ENCODE results near the gene C12orf42.
"Not testable (repeated sequence)": the region's sequence is repeated elsewhere in the genome, so short reads cannot be mapped to it uniquely, and the experiment has no call there.

Gene C12orf42

GRCh38 chr12:103424849-103425586 is 70.8 kb downstream of the C12orf42 start:
- DNase-seq (ENCODE audit: low read depth in 2 of 2): not testable (repeated sequence)

DNA sequence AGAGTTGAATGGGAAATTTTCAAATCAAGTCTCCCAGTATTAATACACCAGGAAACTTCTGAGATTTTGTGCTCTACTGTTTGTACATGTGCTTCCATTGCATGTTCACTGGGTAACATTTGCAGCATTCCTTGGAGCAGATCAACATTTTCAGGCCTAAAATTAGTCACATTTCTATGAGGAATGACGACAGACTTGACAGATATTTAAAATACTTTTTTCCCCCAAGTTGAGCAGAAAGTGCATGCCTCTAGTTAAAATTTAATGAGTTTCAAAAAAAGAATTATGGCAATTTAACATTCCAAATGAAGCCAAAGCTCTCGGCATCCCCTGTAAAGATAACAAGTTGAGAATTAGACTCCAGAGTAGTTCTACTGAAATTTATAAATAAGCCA is 72.3 kb downstream of the C12orf42 start:
- no peak for DNase-seq (ENCODE audit: low read depth in 2 of 2)

DNA sequence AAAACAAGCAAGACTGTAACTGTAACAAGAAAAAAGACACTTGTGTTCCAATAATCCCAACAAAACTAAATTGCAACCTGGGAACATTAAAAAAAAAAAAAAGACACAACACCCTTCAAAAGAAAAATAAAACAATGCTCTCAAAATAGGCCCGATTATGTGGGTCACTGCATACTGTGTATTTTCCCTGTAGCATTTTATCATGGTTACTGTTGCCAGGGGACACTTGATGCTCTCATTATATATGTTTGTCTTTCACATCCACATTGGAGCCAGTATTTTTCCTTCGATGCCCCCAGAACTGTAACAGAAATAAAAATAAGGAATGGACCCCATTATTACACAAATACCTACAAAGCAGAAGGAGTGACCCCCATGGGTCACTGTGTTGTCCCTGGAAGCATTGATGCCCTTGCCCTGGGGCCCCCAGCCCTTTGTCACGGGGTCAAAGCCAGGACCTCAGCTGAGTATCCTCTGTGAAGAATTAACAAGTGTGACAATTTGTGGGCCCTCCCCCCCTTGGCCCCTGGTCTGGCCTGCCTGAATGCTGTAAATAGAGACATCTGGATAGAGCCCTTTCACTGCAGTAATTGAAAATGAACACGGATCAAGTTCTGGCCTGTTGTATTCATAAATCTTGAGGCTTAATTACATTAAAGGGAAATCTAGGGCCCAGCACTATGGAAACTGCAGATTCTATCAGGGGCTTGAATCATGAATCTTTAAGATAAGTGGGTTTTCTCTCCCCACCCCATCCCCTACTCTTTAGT is 72.8 kb downstream of the C12orf42 start:
- no peak for DNase-seq (ENCODE audit: low read depth in 2 of 2)

DNA sequence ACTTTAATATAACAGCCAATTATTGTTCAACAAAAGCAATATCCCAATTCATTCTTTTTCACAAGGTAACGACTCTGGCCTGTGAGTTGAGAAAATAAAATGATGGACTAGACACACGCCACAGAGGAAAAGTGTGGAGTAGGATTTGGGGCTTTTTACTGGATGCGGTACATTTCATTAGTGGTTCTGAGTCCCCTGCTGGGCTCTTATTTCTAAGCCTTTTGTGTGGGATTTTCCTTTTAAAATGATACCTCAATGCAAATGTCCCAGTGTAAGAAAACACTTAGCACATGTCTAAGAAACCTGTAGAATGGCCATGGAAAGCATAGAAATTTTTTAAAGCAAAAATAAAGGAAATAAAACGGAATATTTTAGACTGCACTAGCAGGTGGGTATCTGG is 73.4 kb downstream of the C12orf42 start:
- DNase-seq (ENCODE audit: low read depth in 2 of 2): no peak

DNA sequence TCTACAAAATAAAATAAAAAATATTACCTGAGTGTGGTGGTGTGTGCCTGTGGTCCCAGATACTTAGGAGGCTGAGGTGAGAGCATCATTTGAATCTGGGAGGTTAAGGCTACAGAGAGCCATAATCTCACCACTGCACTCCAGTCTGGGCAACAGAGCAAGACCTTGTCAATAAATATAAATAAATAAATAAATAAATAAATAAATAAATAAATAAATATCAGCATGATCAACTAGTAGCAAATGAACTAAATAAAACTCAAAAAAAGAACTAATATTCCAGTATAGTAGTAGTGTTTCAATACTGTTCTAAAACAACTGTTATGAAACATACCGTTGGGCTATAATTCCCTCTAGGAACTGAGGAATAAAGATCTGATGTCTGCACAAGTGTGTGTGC is 74.4 kb downstream of the C12orf42 start:
- DNase-seq (ENCODE audit: low read depth in 2 of 2): no peak

- DNase-seq (ENCODE audit: low read depth in 2 of 2): no peak
These were observed 80.1 kb downstream of the C12orf42 start for GRCh38 chr12:103415681-103416080.

DNA sequence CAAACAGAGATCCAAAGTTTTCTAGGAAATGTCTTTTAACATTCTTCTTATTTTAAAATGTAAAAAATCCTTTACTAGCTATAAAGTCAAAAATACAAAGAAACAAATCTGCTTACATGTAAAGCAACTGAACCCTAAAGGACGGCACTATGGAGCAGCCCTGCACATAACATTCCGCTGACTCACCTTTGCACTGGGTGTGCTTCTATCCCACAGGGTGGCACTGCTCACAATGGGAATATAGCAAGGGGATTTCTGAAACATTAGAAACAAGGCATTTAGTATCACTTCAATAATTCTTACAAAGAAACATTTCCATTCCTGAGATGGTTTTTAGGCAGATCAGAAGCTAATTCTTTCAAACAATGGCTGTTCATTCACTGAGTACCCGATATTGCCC is 94.3 kb downstream of the C12orf42 start:
- no peak for DNase-seq (ENCODE audit: low read depth in 2 of 2)

GRCh38 chr12:103399986-103400385 is 95.8 kb downstream of the C12orf42 start:
- DNase-seq (ENCODE audit: low read depth in 2 of 2): no peak

DNA sequence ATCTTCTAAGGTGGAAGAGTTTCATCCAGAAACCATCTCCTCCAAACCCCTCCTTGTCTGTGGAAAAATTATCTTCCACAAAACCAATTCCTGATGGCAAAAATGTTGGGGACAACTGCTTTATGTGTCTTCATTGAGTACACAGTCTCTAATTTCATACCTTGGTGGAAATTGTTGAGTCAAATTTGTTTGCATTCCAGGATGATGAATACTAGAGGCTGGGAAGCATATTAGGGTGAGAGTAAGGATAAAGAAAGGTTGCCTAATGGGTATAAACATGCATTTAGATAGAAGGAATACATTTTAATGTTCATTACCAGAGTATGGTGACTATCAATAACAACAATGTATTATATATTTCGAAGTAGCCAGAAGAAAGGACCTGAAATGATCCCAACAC is 98.2 kb downstream of the C12orf42 start:
- no peak for DNase-seq (ENCODE audit: low read depth in 2 of 2)

DNA sequence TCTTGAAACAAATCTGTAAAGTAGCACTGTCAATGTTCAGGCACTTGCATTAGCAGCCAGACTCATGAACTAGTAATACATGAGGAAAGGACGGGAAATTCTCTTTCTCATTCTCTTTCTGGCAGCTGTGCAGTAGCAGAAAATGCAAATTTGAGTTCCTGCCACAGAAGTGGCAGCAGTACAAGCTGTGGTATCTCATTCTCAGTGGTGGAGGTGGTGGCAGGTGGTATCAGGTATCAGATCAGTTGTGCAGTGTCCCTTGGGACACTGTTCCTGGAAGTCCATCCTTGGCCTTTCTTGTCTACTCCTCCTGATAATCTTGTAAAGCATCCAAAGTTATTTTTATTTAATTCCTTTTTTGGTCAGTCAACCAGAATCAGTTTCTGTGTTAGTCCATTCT is 103.0 kb downstream of the C12orf42 start:
- no peak for DNase-seq (ENCODE audit: low read depth in 2 of 2)

DNA sequence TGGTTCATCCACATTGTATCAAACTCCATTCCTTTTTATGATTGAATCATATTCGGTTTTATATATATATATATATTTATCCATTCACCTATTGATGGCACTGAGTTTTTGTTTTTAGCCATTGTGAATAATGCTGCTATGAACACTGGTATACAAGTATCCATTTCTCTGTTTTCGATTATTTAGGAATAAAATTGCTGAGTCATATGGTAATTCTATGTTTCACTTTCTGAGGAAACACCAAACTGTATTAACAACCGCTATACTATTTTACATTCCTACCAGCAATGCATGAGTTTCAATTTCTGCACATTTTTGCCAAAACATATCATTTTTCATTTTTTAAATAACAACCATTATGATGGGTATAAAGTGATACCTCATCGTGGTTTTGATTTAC is 104.7 kb downstream of the C12orf42 start:
- no peak for DNase-seq (ENCODE audit: low read depth in 2 of 2)

DNA sequence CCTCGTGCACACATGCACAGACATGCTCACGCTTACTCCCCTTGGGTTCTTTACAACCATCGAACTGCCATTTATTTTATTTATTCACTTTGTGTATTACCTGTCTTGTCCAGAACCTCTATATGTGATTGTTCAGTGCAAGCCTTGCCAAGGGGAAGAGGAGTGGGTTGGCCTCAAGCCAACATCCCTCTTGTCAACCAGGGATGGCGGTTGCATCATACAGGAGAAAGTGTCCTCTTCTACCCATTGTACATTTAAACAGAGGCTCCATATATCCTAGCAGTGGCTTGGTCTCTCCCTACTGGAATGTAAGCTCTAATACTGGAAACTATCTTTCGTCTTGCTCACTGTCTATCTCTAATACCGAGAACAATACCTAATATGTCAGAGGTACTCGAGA is 108.4 kb downstream of the C12orf42 start:
- DNase-seq (ENCODE audit: low read depth in 2 of 2): no peak

DNA sequence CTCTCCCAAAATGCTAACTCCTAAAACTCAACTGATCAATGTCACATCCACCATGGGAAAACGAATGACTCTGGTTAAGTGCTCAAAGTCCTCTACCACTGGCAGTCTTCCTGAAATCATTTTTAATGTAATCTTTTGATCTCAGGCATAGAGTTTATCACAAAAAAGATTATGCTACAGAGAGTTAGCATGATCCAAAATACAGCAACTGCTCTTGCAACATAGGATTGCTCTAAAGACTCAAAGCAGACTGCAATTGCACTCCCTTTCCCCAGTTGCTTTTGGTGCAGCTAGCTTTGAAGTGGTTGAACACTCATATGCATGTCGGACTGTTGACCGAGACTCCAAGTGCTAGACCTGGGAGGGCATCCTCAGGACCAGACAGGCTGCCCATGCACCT is 109.3 kb downstream of the C12orf42 start:
- DNase-seq (ENCODE audit: low read depth in 2 of 2): no peak

GRCh38 chr12:103382736-103383346 is 112.9 kb downstream of the C12orf42 start:
- no peak for DNase-seq (ENCODE audit: low read depth in 2 of 2)

DNA sequence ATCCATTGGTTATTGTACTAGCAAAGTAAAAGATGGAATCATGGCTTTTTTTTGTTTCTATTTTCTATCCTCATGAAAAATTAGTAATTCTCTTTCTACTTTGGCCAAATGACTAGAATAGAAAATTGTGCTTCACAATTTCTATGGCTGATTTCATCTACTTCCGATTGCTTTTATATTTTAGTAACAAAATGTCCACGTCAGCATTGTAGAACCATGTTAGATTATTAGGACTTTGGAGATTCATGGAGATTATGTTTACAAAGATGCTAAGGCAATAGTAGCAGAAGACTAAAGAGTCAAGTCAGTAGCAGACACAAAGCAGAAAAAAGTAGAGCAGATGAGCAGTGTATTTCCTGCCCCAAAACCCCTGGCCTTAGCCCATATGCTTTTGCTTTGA is 113.6 kb downstream of the C12orf42 start:
- no peak for DNase-seq (ENCODE audit: low read depth in 2 of 2)

GRCh38 chr12:103379670-103380069 is 116.1 kb downstream of the C12orf42 start:
- DNase-seq (ENCODE audit: low read depth in 2 of 2): no peak

DNA sequence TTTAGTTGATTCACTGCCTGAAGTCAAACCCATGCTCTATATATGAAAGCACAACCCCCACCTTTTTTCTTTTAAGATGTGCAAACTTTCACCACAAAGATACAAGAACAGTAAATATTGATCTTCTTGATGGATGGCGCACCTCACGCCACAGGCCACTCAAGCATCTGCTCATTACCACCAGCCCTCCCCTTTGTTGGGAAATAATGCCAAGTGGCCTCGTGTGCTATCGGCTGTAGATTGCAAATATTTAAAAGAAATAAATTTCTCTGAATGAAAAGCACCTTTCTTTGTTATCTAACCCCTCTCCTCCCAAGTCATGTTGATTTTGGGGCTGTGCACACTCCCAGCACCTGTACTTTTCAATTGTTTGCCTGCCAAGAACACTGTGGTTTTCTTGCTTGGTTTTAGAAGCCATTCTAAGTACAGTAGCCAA is 122.7 kb downstream of the C12orf42 start:
- no peak for DNase-seq (ENCODE audit: low read depth in 2 of 2)

GRCh38 chr12:103369929-103370328 is 125.8 kb downstream of the C12orf42 start:
- no peak for DNase-seq (ENCODE audit: low read depth in 2 of 2)

DNA sequence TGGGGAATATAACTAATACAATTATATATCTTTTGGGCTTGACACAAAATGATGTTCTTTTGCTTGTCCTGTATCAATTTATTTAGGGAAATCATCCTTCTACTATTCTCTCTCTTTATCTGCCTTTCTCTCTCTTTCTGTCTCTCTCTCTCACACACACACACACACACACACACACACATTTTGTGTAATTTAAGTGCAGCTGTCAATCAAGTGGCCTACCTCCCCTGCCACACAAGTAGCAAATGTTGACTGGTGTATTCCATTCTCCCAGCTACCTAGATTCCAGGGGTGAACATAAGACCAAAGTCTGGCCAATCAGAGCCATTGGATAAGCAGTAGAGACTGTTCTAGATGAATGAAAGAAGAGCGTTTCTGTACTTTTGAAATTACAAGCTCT is 127.6 kb downstream of the C12orf42 start:
- no peak for DNase-seq (ENCODE audit: low read depth in 2 of 2)

GRCh38 chr12:103354403-103354802 is 141.4 kb downstream of the C12orf42 start:
- no peak for DNase-seq (ENCODE audit: low read depth in 2 of 2)

- no peak for DNase-seq (ENCODE audit: low read depth in 2 of 2)
These were observed 141.9 kb downstream of the C12orf42 start for GRCh38 chr12:103353913-103354312.

- no peak for DNase-seq (ENCODE audit: low read depth in 2 of 2)
These were observed 145.7 kb downstream of the C12orf42 start for GRCh38 chr12:103350116-103350515.

DNA sequence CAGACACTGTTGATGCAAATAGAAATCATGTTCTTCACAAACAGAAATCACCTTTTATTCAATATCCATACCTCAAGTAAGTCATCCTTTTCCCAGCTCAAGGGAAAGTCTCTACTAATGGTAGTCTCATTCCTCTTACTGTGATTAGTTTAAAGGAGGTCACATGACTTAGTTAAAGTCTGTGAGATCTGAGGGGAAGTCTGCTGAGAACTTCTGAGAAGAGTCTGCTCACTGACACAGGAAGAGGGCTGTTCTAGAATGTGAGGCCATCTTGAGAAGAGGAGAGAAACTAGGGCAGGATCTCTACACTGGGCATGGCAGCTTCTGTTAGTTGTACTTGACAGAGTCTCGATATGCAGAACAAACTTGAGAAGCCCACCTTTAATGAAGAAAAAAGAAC is 146.8 kb downstream of the C12orf42 start:
- DNase-seq (ENCODE audit: low read depth in 2 of 2): no peak

Measured in stimulated activated CD8-positive, alpha-beta memory T cell treated with anti-CD3 and anti-CD28 coated beads, Interleukin-15, amount 100 ng/mL, for 4 hours (primary cell).